ENCODE measurements around the gene KRT79.

Gene KRT79

GRCh38 chr12:52817699-52818238 is 16.3 kb downstream of the KRT79 start:
- no peak for DNase-seq

GRCh38 chr12:52817003-52817698 is 17.0 kb downstream of the KRT79 start:
- no peak for DNase-seq

- DNase-seq = no peak
Measured at GRCh38 chr12:52815676-52816588, 18.2 kb downstream of the KRT79 start.

GRCh38 chr12:52815161-52815560 is 18.9 kb downstream of the KRT79 start:
- no peak for DNase-seq

GRCh38 chr12:52814710-52815155 is 19.4 kb downstream of the KRT79 start:
- no peak for DNase-seq

GRCh38 chr12:52813885-52814709 is 20.0 kb downstream of the KRT79 start, which contains the start of gene KRT4:
Gene KRT4, minus strand, starts transcription at chr12:52814116. Its CDS starts 58 bp downstream, at chr12:52814058.
- DNase-seq = no peak

- DNase-seq = no peak
Measured at GRCh38 chr12:52813203-52813819, 20.8 kb downstream of the KRT79 start.

GRCh38 chr12:52812749-52813148 is 21.4 kb downstream of the KRT79 start:
- DNase-seq = no peak

- DNase-seq = no peak
Measured at GRCh38 chr12:52812073-52812400, 22.1 kb downstream of the KRT79 start.

- no peak for DNase-seq
Measured at GRCh38 chr12:52811191-52812072, 22.7 kb downstream of the KRT79 start.

GRCh38 chr12:52810554-52810953 is 23.6 kb downstream of the KRT79 start:
- no peak for DNase-seq

- DNase-seq = no peak
Measured at GRCh38 chr12:52809166-52809565, 24.9 kb downstream of the KRT79 start.

- no peak for DNase-seq
Measured at GRCh38 chr12:52808573-52809160, 25.4 kb downstream of the KRT79 start.

GRCh38 chr12:52807544-52808470 is 26.3 kb downstream of the KRT79 start:
- no peak for DNase-seq

- no peak for DNase-seq
Measured at GRCh38 chr12:52806821-52807543, 27.1 kb downstream of the KRT79 start.

GRCh38 chr12:52806169-52806811 is 27.8 kb downstream of the KRT79 start:
- no peak for DNase-seq

- DNase-seq = no peak
Measured at GRCh38 chr12:52805739-52806138, 28.4 kb downstream of the KRT79 start.

GRCh38 chr12:52805000-52805399 is 29.1 kb downstream of the KRT79 start:
- peak; percentile 62 for DNase-seq

- no peak for DNase-seq
Measured at GRCh38 chr12:52802442-52802841, 31.7 kb downstream of the KRT79 start.

All from RPMI8226 (cell line).